Measurements from ENCODE around the gene TOP3A.
"Not testable (repeated sequence)": the region's sequence is repeated elsewhere in the genome, so short reads cannot be mapped to it uniquely, and the experiment has no call there.

Gene TOP3A

GRCh38 chr17:18303206-18303605, 11.6 kb downstream of the TOP3A start:
- H3K4me3 ChIP-seq (ENCODE audit: low read depth in 1 of 2, low read length in 2 of 2); H3K4me1 ChIP-seq (ENCODE audit: control insufficient read depth in 1 of 2, insufficient read depth in 2 of 2, low read length in 2 of 2); H3K9me3 ChIP-seq (ENCODE audit: control insufficient read depth in 1 of 2, low read length in 2 of 2); H3K27ac ChIP-seq (ENCODE audit: low read length); H3K27me3 ChIP-seq (ENCODE audit: low read depth, low read length): not testable (repeated sequence)
- H3K36me3 ChIP-seq (ENCODE audit: control insufficient read depth in 1 of 2, insufficient read depth in 2 of 2, low read length in 2 of 2) = peaks cover 55 to 67% of the 10 kb centered on the region in 2 donors

DNA sequence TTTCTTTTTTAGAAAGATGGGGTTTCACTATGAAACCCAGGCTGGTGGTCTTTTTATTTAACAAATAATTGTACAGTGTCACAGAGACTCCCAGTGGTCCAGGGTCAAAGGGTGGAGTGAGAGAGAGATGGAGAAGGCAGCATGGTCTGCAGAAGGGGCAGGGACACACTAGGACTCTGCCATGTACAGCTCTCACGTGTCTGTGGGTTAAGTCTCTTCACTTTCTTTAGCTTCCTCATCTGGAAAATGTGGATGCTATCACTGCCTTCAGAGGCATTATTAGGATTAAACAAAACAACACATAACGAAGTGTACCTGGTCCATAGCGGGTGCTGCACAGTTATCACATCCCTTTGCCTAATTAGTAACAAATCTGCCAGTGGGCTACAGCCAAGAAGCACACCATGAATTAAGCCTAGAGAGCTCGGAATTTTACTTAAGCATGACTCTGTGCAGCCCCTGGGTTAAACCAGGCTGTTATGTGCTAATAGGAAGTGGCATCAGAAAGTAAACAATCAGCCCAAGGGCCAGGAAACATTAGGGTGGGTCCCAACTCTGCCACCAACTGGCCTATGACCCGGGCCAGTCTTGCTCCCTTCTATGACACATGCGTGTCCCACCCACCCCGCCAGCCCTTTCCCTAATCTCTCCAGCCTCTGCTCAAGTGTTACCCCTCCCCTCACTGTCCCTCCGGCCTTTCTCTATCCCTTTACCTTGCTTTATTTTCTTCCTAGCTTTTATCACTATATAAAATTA, 13.9 kb downstream of the TOP3A start:
- Histone ChIP-seq H3K4me3 (ENCODE audit: low read depth in 1 of 2, low read length in 2 of 2) (no peak overlapping the region), H3K9me3 (ENCODE audit: control insufficient read depth in 1 of 2, low read length in 2 of 2) (no peaks in the 10 kb centered on the region), H3K36me3 (ENCODE audit: control insufficient read depth in 1 of 2, insufficient read depth in 2 of 2, low read length in 2 of 2) (peaks cover 45 to 52% of the 10 kb centered on the region in 2 donors), H3K27ac (ENCODE audit: low read length) (no peak overlapping the region), H3K4me1 (ENCODE audit: control insufficient read depth in 1 of 2, insufficient read depth in 2 of 2, low read length in 2 of 2) (no peaks in the 10 kb centered on the region), H3K27me3 (ENCODE audit: low read depth, low read length) (no peaks in the 10 kb centered on the region)

DNA sequence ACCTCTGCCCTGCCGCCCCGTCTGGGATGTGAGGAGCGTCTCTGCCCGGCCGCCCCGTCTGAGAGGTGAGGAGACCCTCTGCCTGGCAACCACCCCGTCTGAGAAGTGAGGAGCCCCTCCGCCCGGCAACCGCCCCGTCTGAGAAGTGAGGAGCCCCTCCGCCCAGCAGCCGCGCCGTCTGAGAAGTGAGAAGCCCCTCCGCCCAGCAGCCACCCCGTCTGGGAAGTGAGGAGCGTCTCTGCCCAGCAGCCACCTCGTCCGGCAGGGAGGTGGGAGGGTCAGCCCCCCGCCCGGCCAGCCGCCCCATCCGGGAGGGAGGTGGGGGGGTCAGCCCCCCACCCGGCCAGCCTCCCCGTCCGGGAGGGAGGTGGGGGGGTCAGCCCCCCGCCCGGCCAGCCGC, 16.7 kb downstream of the TOP3A start:
- not testable (repeated sequence) for H3K9me3 ChIP-seq (ENCODE audit: control insufficient read depth in 1 of 2, low read length in 2 of 2); H3K27me3 ChIP-seq (ENCODE audit: low read depth, low read length); H3K27ac ChIP-seq (ENCODE audit: low read length); H3K4me1 ChIP-seq (ENCODE audit: control insufficient read depth in 1 of 2, insufficient read depth in 2 of 2, low read length in 2 of 2); H3K4me3 ChIP-seq (ENCODE audit: low read depth in 1 of 2, low read length in 2 of 2)
- H3K36me3 ChIP-seq (ENCODE audit: control insufficient read depth in 1 of 2, insufficient read depth in 2 of 2, low read length in 2 of 2) = peaks cover 40 to 51% of the 10 kb centered on the region in 2 donors

GRCh38 chr17:18291718-18292540, 22.9 kb downstream of the TOP3A start:
- Histone ChIP-seq H3K9me3 (ENCODE audit: control insufficient read depth in 1 of 2, low read length in 2 of 2) (no peaks in the 10 kb centered on the region), H3K36me3 (ENCODE audit: control insufficient read depth in 1 of 2, insufficient read depth in 2 of 2, low read length in 2 of 2) (peaks cover 32 to 62% of the 10 kb centered on the region in 2 donors), H3K4me3 (ENCODE audit: low read depth in 1 of 2, low read length in 2 of 2) (no peak overlapping the region), H3K27me3 (ENCODE audit: low read depth, low read length) (no peaks in the 10 kb centered on the region), H3K27ac (ENCODE audit: low read length) (no peak overlapping the region), H3K4me1 (ENCODE audit: control insufficient read depth in 1 of 2, insufficient read depth in 2 of 2, low read length in 2 of 2) (no peaks in the 10 kb centered on the region)

GRCh38 chr17:18285296-18285695, 29.5 kb downstream of the TOP3A start:
- no peak overlapping the region for H3K27ac ChIP-seq (ENCODE audit: low read length)
- no peaks in the 10 kb centered on the region for H3K4me1 ChIP-seq (ENCODE audit: control insufficient read depth in 1 of 2, insufficient read depth in 2 of 2, low read length in 2 of 2)
- peaks cover 50 to 79% of the 10 kb centered on the region in 2 donors for H3K36me3 ChIP-seq (ENCODE audit: control insufficient read depth in 1 of 2, insufficient read depth in 2 of 2, low read length in 2 of 2)
- H3K9me3 ChIP-seq (ENCODE audit: control insufficient read depth in 1 of 2, low read length in 2 of 2) = no peaks in the 10 kb centered on the region
- H3K4me3 ChIP-seq (ENCODE audit: low read depth in 1 of 2, low read length in 2 of 2) = no peak overlapping the region
- no peaks in the 10 kb centered on the region for H3K27me3 ChIP-seq (ENCODE audit: low read depth, low read length)

DNA sequence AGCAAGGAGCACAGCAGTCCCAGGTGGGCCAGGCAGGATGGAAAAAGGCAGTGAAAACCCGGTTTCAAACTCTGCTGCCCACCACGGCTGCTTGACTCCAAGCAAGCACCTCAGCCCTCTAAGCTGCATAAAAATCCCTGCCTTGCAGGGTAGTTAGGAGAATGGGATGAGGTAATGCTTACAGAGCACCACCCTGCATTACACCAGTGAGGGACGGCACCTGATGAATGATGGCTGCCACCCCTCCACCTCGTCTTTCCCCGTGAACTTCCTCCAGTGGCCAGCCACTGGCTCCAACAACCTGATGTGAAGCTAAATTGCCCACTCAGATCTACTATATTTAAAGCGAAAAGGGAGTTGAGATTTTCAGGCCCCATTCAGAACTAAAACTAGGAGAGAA, 33.0 kb downstream of the TOP3A start:
- Histone ChIP-seq H3K36me3 (ENCODE audit: control insufficient read depth in 1 of 2, insufficient read depth in 2 of 2, low read length in 2 of 2) (peaks cover 57 to 71% of the 10 kb centered on the region in 2 donors), H3K27ac (ENCODE audit: low read length) (no peak overlapping the region), H3K9me3 (ENCODE audit: control insufficient read depth in 1 of 2, low read length in 2 of 2) (no peaks in the 10 kb centered on the region), H3K4me3 (ENCODE audit: low read depth in 1 of 2, low read length in 2 of 2) (no peak overlapping the region), H3K27me3 (ENCODE audit: low read depth, low read length) (no peaks in the 10 kb centered on the region), H3K4me1 (ENCODE audit: control insufficient read depth in 1 of 2, insufficient read depth in 2 of 2, low read length in 2 of 2) (no peaks in the 10 kb centered on the region)

DNA sequence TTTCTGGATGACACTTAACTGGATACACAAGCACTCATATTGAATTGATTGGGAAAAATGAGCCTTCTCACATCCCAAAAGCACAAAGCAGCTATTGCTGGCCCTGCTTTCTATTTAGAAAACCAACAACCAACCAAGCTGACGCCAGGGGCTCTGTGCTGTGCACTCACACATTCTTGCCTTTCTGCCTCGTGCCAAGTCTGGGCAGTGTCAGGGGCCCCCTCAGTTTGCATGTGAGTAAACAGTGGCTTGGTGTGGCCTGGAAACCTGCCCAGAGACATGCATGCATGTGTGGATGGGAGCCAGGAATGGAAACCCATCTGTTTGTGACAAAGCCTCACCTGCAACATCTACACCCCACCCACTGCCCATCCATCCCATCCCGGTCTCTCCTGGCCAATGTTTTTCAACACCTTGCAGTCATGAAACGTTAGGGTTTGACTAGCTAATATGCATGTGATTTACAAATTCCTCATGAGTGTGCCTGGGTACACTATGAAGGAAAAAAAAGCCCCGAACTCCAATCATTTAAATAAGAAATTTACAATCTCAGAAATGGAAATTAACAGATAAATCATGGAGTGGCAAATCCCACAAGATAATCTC, 33.9 kb downstream of the TOP3A start:
- H3K4me3 ChIP-seq (ENCODE audit: low read depth in 1 of 2, low read length in 2 of 2) = no peak overlapping the region
- no peaks in the 10 kb centered on the region for H3K9me3 ChIP-seq (ENCODE audit: control insufficient read depth in 1 of 2, low read length in 2 of 2)
- H3K4me1 ChIP-seq (ENCODE audit: control insufficient read depth in 1 of 2, insufficient read depth in 2 of 2, low read length in 2 of 2) = no peaks in the 10 kb centered on the region
- H3K36me3 ChIP-seq (ENCODE audit: control insufficient read depth in 1 of 2, insufficient read depth in 2 of 2, low read length in 2 of 2) = peaks cover 65 to 78% of the 10 kb centered on the region in 2 donors
- H3K27ac ChIP-seq (ENCODE audit: low read length) = no peak overlapping the region
- no peaks in the 10 kb centered on the region for H3K27me3 ChIP-seq (ENCODE audit: low read depth, low read length)

GRCh38 chr17:18280249-18280648, 34.5 kb downstream of the TOP3A start:
- no peak overlapping the region for H3K27ac ChIP-seq (ENCODE audit: low read length)
- H3K36me3 ChIP-seq (ENCODE audit: control insufficient read depth in 1 of 2, insufficient read depth in 2 of 2, low read length in 2 of 2) = peaks cover 61 to 75% of the 10 kb centered on the region in 2 donors
- no peaks in the 10 kb centered on the region for H3K27me3 ChIP-seq (ENCODE audit: low read depth, low read length)
- H3K4me1 ChIP-seq (ENCODE audit: control insufficient read depth in 1 of 2, insufficient read depth in 2 of 2, low read length in 2 of 2) = no peaks in the 10 kb centered on the region
- H3K9me3 ChIP-seq (ENCODE audit: control insufficient read depth in 1 of 2, low read length in 2 of 2) = no peaks in the 10 kb centered on the region
- no peak overlapping the region for H3K4me3 ChIP-seq (ENCODE audit: low read depth in 1 of 2, low read length in 2 of 2)

GRCh38 chr17:18278867-18279266, 35.9 kb downstream of the TOP3A start:
- H3K36me3 ChIP-seq (ENCODE audit: control insufficient read depth in 1 of 2, insufficient read depth in 2 of 2, low read length in 2 of 2) = peaks cover 63 to 75% of the 10 kb centered on the region in 2 donors
- no peaks in the 10 kb centered on the region for H3K9me3 ChIP-seq (ENCODE audit: control insufficient read depth in 1 of 2, low read length in 2 of 2)

GRCh38 chr17:18277076-18277475, 37.7 kb downstream of the TOP3A start:
- H3K4me3 ChIP-seq (ENCODE audit: low read depth in 1 of 2, low read length in 2 of 2) = no peak overlapping the region
- H3K4me1 ChIP-seq (ENCODE audit: control insufficient read depth in 1 of 2, insufficient read depth in 2 of 2, low read length in 2 of 2) = no peaks in the 10 kb centered on the region
- peaks cover 56 to 63% of the 10 kb centered on the region in 2 donors for H3K36me3 ChIP-seq (ENCODE audit: control insufficient read depth in 1 of 2, insufficient read depth in 2 of 2, low read length in 2 of 2)
- no peaks in the 10 kb centered on the region for H3K27me3 ChIP-seq (ENCODE audit: low read depth, low read length)
- H3K9me3 ChIP-seq (ENCODE audit: control insufficient read depth in 1 of 2, low read length in 2 of 2) = no peaks in the 10 kb centered on the region
- H3K27ac ChIP-seq (ENCODE audit: low read length) = no peak overlapping the region

More at GRCh38 chr17:18278867-18279266, 35.9 kb downstream of the TOP3A start:
- Histone ChIP-seq H3K4me1 (ENCODE audit: control insufficient read depth in 1 of 2, insufficient read depth in 2 of 2, low read length in 2 of 2) (no peaks in the 10 kb centered on the region), H3K27ac (ENCODE audit: low read length) (no peak overlapping the region), H3K27me3 (ENCODE audit: low read depth, low read length) (no peaks in the 10 kb centered on the region), H3K4me3 (ENCODE audit: low read depth in 1 of 2, low read length in 2 of 2) (no peak overlapping the region)
